T-cell (primary cell): ENCODE results near the gene HOXA6. TPM values are rescaled to one million over a fixed set of nuclear protein-coding genes. Genes with fewer than 3 reads are reported as not detected.

ENCODE experiments used
- ATAC-seq, 4 experiments: fragments of 200-7000 bp in 3 of 4; fragments of 150-1000 bp in 1 of 4; cut with Tn5 transposase; replicated peaks in 1 of 4; 1 replicate in 3 of 4; 2 replicates in 1 of 4; pipeline ENCODE4 v1.10.0; 2021; ENCODE audit warnings: moderate library complexity in 3 of 4, mild to moderate bottlenecking in 2 of 4, moderate number of reproducible peaks in 1 of 4
- CTCF ChIA-PET, 2 donors: fragments of 300-600 bp; sonication (Branson Sonifier 250); formaldehyde crosslinking; loops; one replicate each; lab custom pipeline; 2022; ENCODE audit warnings: antibody characterized with exemption in 2 of 2; lab: Charles Lee
- POLR2A ChIA-PET, 2 donors: fragments of 300-600 bp; sonication (Branson Sonifier 250); formaldehyde crosslinking; loops; one replicate each; lab custom pipeline; 2022; ENCODE audit warnings: antibody characterized with exemption in 2 of 2; lab: Charles Lee
- DNase-seq, 35 experiments: peaks; one replicate each; pipeline versions ENCODE4 v3.0.0 to v3.0.0-alpha.2; 2013 to 2023
- H3K27ac ChIP-seq: one replicate; pipeline ENCODE4 v1.5.1; 2013; ENCODE audit warnings: low read length
- H3K27me3 ChIP-seq, 2 experiments: replicated peaks in 1 of 2; 1 replicate in 1 of 2; 2 replicates in 1 of 2; pipeline versions ENCODE4 v1.6.1 to v1.7.0; 2013; ENCODE audit warnings: low read length in 1 of 2, mixed read lengths in 1 of 2; ENCODE audit not compliant: control insufficient read depth in 2 of 2, insufficient read depth in 2 of 2; ENCODE audit errors: extremely low read depth in 1 of 2
- H3K36me3 ChIP-seq, 2 donors: 1 replicate in 1 of 2; 2 replicates in 1 of 2; pipeline versions ENCODE4 v1.6.1 to v1.7.0; 2013; ENCODE audit warnings: low read length in 1 of 2; ENCODE audit not compliant: control insufficient read depth in 2 of 2, insufficient read depth in 1 of 2; ENCODE audit errors: extremely low read depth in 1 of 2
- H3K4me1 ChIP-seq, 2 experiments: 1 replicate in 1 of 2; 2 replicates in 1 of 2; pipeline versions ENCODE4 v1.6.1 to v1.7.0; 2013; ENCODE audit warnings: low read length in 2 of 2, mixed read lengths in 1 of 2; ENCODE audit not compliant: insufficient read depth in 2 of 2, control insufficient read depth in 1 of 2; ENCODE audit errors: extremely low read depth in 1 of 2
- H3K4me3 ChIP-seq, 2 donors: 1 replicate in 1 of 2; 2 replicates in 1 of 2; pipeline versions ENCODE4 v1.5.1 to v1.7.0; 2013; ENCODE audit warnings: mild to moderate bottlenecking in 2 of 2, low read length in 1 of 2, moderate library complexity in 1 of 2; ENCODE audit not compliant: control insufficient read depth in 1 of 2; ENCODE audit errors: extremely low read depth in 1 of 2
- H3K9me3 ChIP-seq: 2 replicates; pipeline ENCODE4 v1.7.0; 2013
- H3K27ac Mint-ChIP-seq, 2 donors: one replicate each; pipeline ENCODE4 v1.8.0; 2020 to 2021; ENCODE audit warnings: mild to moderate bottlenecking in 2 of 2, mixed read lengths in 2 of 2
- H3K27me3 Mint-ChIP-seq, 2 donors: one replicate each; pipeline ENCODE4 v1.8.0; 2021 to 2022; ENCODE audit warnings: mixed read lengths in 2 of 2
- H3K36me3 Mint-ChIP-seq: one replicate; pipeline ENCODE4 v1.8.0; 2021; ENCODE audit warnings: mixed read lengths
- H3K4me1 Mint-ChIP-seq, 3 donors: one replicate each; pipeline ENCODE4 v1.8.0; 2020 to 2022; ENCODE audit warnings: mixed read lengths in 3 of 3, mild to moderate bottlenecking in 1 of 3
- H3K4me3 Mint-ChIP-seq, 3 donors: one replicate each; pipeline ENCODE4 v1.8.0; 2020 to 2022; ENCODE audit warnings: mild to moderate bottlenecking in 3 of 3, mixed read lengths in 3 of 3, moderate library complexity in 3 of 3
- H3K9me3 Mint-ChIP-seq, 3 donors: one replicate each; pipeline ENCODE4 v1.8.0; 2020 to 2022; ENCODE audit warnings: mixed read lengths in 3 of 3
- WGBS: methylation state at CpG from one replicate; pipeline ENCODE4 v1.1.5; 2013; ENCODE audit warnings: missing lambda C conversion rate; ENCODE audit not compliant: insufficient coverage; 5-methylcytosine and 5-hydroxymethylcytosine counted together
- total RNA-seq, 35 experiments: library from RNA in 6 of 35; stranded (reverse) in 6 of 35; fragments of 120-200 nt in 1 of 35; gene quantifications; one replicate each; pipeline versions ENCODE4 v1.2.1 to v1.2.4 and lab custom pipeline; 2013 to 2026

Gene HOXA6
- total RNA-seq, 5 donors from 2014 or later (not counting 1 experiment from before 2014, with no cell fraction given) = 0.50 to 0.65 TPM; not detected in 3

- no peak overlapping the region for H3K4me3 ChIP-seq
- Mint-ChIP-seq H3K9me3 (no peaks in the 10 kb centered on the region), H3K4me1 (no peaks in the 10 kb centered on the region), H3K27ac (no peak overlapping the region), H3K4me3 (no peak overlapping the region), H3K36me3 (no peaks in the 10 kb centered on the region), H3K27me3 (peaks cover 0 to 6% of the 10 kb centered on the region in 2 donors)
- H3K4me1 ChIP-seq = no peaks in the 10 kb centered on the region
- no peaks in the 10 kb centered on the region for H3K36me3 ChIP-seq
- CTCF ChIA-PET = no interaction called here
- POLR2A ChIA-PET = interaction anchor here in 1 of 2 donors (0.5 kb wide), 1 partner anchor 1036 kb away, joined by 3 read pairs; no protein-coding TSS in a partner anchor
- WGBS = 79% methylated on average over 8 of the region's 20 CpGs
- DNase-seq = no peak
- peaks cover 0 to 41% of the 10 kb centered on the region in 2 experiments for H3K27me3 ChIP-seq
- no peaks in the 10 kb centered on the region for H3K9me3 ChIP-seq
- no peak overlapping the region for H3K27ac ChIP-seq
- ATAC-seq = no peak
Measured at GRCh38 chr7:27116031-27116961, 31.3 kb downstream of the HOXA6 start.

GRCh38 chr7:27115221-27116026 is 32.1 kb downstream of the HOXA6 start:
- Histone ChIP-seq H3K36me3 (no peaks in the 10 kb centered on the region), H3K9me3 (no peaks in the 10 kb centered on the region), H3K27me3 (peaks cover 0 to 38% of the 10 kb centered on the region in 2 experiments), H3K27ac (no peak overlapping the region), H3K4me1 (no peaks in the 10 kb centered on the region), H3K4me3 (no peak overlapping the region)
- H3K27me3 Mint-ChIP-seq = peaks cover 0 to 6% of the 10 kb centered on the region in 2 donors
- H3K4me3 Mint-ChIP-seq = no peak overlapping the region
- H3K9me3 Mint-ChIP-seq = no peaks in the 10 kb centered on the region
- DNase-seq (no peak), ATAC-seq (no peak)
- ChIA-PET CTCF (no interaction called here), POLR2A (interaction anchor here in 1 of 2 donors (0.5 kb wide), 1 partner anchor 1037 kb away, joined by 3 read pairs; no protein-coding TSS in a partner anchor)
- WGBS = 95% methylated on average over 37 of the region's 45 CpGs
- no peak overlapping the region for H3K27ac Mint-ChIP-seq
- H3K4me1 Mint-ChIP-seq = no peaks in the 10 kb centered on the region
- H3K36me3 Mint-ChIP-seq = no peaks in the 10 kb centered on the region

GRCh38 chr7:27114881-27115220 is 32.7 kb downstream of the HOXA6 start:
- no peak overlapping the region for H3K27ac Mint-ChIP-seq
- H3K4me3 ChIP-seq = no peak overlapping the region
- no peaks in the 10 kb centered on the region for H3K9me3 Mint-ChIP-seq
- peaks cover 0 to 6% of the 10 kb centered on the region in 2 donors for H3K27me3 Mint-ChIP-seq
- no peaks in the 10 kb centered on the region for H3K4me1 Mint-ChIP-seq
- no peaks in the 10 kb centered on the region for H3K9me3 ChIP-seq
- peaks cover 0 to 37% of the 10 kb centered on the region in 2 experiments for H3K27me3 ChIP-seq
- 100% methylated on average over 3 of the region's 6 CpGs for WGBS
- ATAC-seq = no peak
- H3K36me3 Mint-ChIP-seq = no peaks in the 10 kb centered on the region
- DNase-seq = no peak
- POLR2A ChIA-PET = no interaction called here
- no peaks in the 10 kb centered on the region for H3K36me3 ChIP-seq
- CTCF ChIA-PET = no interaction called here
- no peak overlapping the region for H3K4me3 Mint-ChIP-seq
- no peaks in the 10 kb centered on the region for H3K4me1 ChIP-seq
- H3K27ac ChIP-seq = no peak overlapping the region

- Histone ChIP-seq H3K9me3 (no peaks in the 10 kb centered on the region), H3K4me1 (no peaks in the 10 kb centered on the region), H3K27ac (no peak overlapping the region), H3K36me3 (no peaks in the 10 kb centered on the region), H3K27me3 (peaks cover 0 to 37% of the 10 kb centered on the region in 2 experiments), H3K4me3 (no peak overlapping the region)
- H3K27me3 Mint-ChIP-seq = peaks cover 0 to 6% of the 10 kb centered on the region in 2 donors
- ATAC-seq = no peak
- H3K4me1 Mint-ChIP-seq = no peaks in the 10 kb centered on the region
- no peaks in the 10 kb centered on the region for H3K36me3 Mint-ChIP-seq
- no peak for DNase-seq
- ChIA-PET CTCF (no interaction called here), POLR2A (no interaction called here)
- H3K4me3 Mint-ChIP-seq = no peak overlapping the region
- no peaks in the 10 kb centered on the region for H3K9me3 Mint-ChIP-seq
- 100% methylated on average over 1 of the region's 26 CpGs for WGBS
- H3K27ac Mint-ChIP-seq = no peak overlapping the region
Measured at GRCh38 chr7:27113991-27114769, 33.4 kb downstream of the HOXA6 start.

- H3K9me3 Mint-ChIP-seq = no peaks in the 10 kb centered on the region
- no peak overlapping the region for H3K27ac ChIP-seq
- no peak for DNase-seq
- H3K9me3 ChIP-seq = no peaks in the 10 kb centered on the region
- H3K4me1 ChIP-seq = no peaks in the 10 kb centered on the region
- CTCF ChIA-PET = interaction anchor here (0.6 to 0.8 kb wide), 2 partner anchors 37 to 261 kb away, joined by 3 read pairs; no protein-coding TSS in a partner anchor
- H3K27me3 Mint-ChIP-seq = peaks cover 0 to 6% of the 10 kb centered on the region in 2 donors
- H3K36me3 ChIP-seq = no peaks in the 10 kb centered on the region
- WGBS = 89% methylated on average over 20 of the region's 57 CpGs
- no peaks in the 10 kb centered on the region for H3K4me1 Mint-ChIP-seq
- no peak overlapping the region for H3K4me3 Mint-ChIP-seq
- ATAC-seq = no peak
- H3K36me3 Mint-ChIP-seq = no peaks in the 10 kb centered on the region
- peaks cover 0 to 35% of the 10 kb centered on the region in 2 experiments for H3K27me3 ChIP-seq
- no peak overlapping the region for H3K4me3 ChIP-seq
- no peak overlapping the region for H3K27ac Mint-ChIP-seq
- POLR2A ChIA-PET = no interaction called here
Measured at GRCh38 chr7:27112955-27113949, 34.3 kb downstream of the HOXA6 start.
